ENCODE data around the gene MYCBP2. TPM values are rescaled to one million over a fixed set of nuclear protein-coding genes. Genes with fewer than 3 reads are reported as not detected.
"Not testable (repeated sequence)": the region's sequence is repeated elsewhere in the genome, so short reads cannot be mapped to it uniquely, and the experiment has no call there.

MYCBP2 gene
- total RNA-seq, 1 donor from 2014 or later, result 91.6 TPM

DNA sequence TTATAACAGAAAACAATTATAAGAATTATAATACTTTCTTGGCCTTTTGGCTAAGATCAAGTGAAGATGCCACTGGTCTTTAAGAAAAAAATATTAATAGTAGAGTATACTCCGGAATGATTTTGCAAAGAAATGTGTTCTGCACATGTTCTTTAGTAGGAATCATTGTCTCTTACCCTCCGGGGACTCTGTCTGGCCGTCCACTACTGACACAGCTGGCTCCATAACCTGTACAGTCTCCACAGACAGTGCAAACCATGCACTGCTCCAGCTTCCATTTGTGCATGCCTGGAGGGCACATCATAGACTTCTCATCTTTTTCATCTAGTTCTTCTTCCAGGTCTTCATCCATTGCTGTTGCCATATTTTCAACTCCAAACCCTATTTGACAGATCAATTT, 75.9 kb downstream of the MYCBP2 start:
- DNase-seq (no peak), ATAC-seq (no peak)
- no peaks in the 10 kb centered on the region for H3K9me3 ChIP-seq
- intact Hi-C loops (cut with DNase I), result no loop called here
- H3K4me1 ChIP-seq, result no peaks in the 10 kb centered on the region
- H3K27ac ChIP-seq, result no peak overlapping the region
- H3K4me3 ChIP-seq, result no peak overlapping the region
- peaks cover 33% of the 10 kb centered on the region for H3K36me3 ChIP-seq
- H3K27me3 ChIP-seq (ENCODE audit: low read depth), result no peaks in the 10 kb centered on the region
- TF ChIP-seq, protein P1, sequence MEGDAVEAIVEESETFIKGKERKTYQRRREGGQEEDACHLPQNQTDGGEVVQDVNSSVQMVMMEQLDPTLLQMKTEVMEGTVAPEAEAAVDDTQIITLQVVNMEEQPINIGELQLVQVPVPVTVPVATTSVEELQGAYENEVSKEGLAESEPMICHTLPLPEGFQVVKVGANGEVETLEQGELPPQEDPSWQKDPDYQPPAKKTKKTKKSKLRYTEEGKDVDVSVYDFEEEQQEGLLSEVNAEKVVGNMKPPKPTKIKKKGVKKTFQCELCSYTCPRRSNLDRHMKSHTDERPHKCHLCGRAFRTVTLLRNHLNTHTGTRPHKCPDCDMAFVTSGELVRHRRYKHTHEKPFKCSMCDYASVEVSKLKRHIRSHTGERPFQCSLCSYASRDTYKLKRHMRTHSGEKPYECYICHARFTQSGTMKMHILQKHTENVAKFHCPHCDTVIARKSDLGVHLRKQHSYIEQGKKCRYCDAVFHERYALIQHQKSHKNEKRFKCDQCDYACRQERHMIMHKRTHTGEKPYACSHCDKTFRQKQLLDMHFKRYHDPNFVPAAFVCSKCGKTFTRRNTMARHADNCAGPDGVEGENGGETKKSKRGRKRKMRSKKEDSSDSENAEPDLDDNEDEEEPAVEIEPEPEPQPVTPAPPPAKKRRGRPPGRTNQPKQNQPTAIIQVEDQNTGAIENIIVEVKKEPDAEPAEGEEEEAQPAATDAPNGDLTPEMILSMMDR (IDR thresholded peaks at IDR 0.05), result no peak

DNA sequence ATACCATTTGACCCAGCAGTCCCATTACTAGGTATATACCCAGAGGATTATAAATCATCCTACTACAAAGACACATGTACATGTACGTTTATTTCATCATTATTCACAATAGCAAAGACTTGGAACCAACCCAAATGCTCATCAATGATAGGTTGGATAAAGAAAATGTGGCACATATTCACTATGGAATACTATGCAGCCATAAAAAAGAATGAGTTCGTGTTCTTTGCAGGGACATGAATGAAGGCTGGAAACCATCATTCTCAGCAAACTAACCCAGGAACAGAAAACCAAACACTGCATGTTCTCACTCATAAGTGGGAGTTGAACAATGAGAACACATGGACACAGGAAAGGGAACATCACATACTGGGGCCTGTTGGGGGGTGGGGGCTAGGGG, 81.7 kb downstream of the MYCBP2 start:
- intact Hi-C loops (cut with DNase I); ATAC-seq; H3K27ac ChIP-seq; H3K4me3 ChIP-seq; DNase-seq; H3K9me3 ChIP-seq; H3K4me1 ChIP-seq; H3K27me3 ChIP-seq (ENCODE audit: low read depth): not testable (repeated sequence)
- peaks cover 46% of the 10 kb centered on the region for H3K36me3 ChIP-seq

DNA sequence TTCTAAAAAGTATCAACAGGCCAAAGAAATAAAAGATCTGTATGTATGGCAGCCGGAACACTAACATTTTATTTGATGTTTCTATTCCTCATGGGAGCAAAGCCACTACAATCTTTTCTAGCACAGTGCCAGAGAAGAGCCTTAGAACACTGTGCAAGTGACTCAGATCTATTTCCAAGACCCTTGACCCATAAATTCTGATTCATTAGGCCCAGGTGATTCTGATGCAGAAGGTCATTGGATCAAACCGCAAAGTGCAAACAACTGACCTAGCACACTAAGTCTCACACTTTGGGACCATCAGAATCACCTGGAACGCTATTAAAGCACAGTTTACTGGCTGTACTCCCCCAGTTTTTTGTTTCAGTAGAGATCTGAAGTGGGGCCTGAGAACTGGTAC, 87.6 kb downstream of the MYCBP2 start:
- Histone ChIP-seq H3K27me3 (ENCODE audit: low read depth) (no peaks in the 10 kb centered on the region), H3K9me3 (no peaks in the 10 kb centered on the region), H3K4me1 (no peaks in the 10 kb centered on the region), H3K36me3 (peaks cover 46% of the 10 kb centered on the region), H3K4me3 (no peak overlapping the region), H3K27ac (no peak overlapping the region)
- intact Hi-C loops (cut with DNase I), result no loop called here
- TF ChIP-seq, protein P1 (IDR thresholded peaks at IDR 0.05), result no peak
- ATAC-seq, result no peak
- DNase-seq, result no peak

DNA sequence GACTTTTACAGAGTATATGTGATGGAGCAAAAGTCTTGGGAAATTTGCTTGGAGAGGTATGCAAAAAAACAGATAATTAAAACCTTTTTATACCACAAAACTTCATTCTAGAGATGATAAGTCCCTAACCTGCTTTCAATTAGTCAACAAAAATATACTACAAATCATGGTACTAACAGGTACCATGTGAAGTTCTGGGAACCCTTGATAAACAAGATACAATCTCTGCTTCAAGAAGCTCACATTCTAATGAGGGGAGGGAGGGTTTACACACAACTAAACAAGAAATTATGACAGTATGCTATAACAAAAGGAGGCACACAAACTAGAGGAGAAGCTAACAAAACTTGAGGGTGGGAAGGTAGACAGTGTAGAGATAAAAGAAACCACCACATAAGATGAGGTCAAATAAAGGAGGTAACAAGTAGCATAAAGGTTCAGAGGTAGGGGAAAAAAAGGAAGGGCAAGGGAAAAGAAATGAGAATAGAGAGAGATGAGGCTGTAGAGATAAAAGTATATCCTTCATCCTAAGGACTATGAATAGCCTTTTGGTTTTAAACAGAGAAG, 91.4 kb downstream of the MYCBP2 start:
- ATAC-seq, result no peak
- no peak overlapping the region for H3K27ac ChIP-seq
- H3K4me3 ChIP-seq, result no peak overlapping the region
- no peaks in the 10 kb centered on the region for H3K27me3 ChIP-seq (ENCODE audit: low read depth)
- DNase-seq, result no peak
- peaks cover 24% of the 10 kb centered on the region for H3K36me3 ChIP-seq
- intact Hi-C loops (cut with DNase I), result no loop called here
- H3K4me1 ChIP-seq, result no peaks in the 10 kb centered on the region
- TF ChIP-seq, protein P1 (IDR thresholded peaks at IDR 0.05), result no peak
- no peaks in the 10 kb centered on the region for H3K9me3 ChIP-seq

DNA sequence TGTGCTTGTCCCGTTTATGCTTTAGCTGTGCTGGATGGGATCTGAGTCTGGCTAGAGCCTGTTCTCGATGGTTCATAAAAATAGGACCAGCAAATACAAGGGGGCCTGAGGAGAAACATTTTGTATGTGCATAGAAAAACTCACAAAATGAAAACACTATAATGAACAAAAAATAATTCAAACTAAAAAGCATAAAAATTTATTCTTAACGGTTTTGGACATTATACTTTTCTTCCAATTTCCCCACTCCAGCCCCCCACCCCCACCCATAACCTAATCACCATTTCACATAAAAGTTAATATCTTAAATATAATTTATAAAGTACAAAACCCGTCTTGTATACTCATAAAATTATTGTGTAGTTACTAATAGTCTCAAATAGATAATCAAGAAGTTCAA, 93.7 kb downstream of the MYCBP2 start:
- no peak overlapping the region for H3K27ac ChIP-seq
- no peak overlapping the region for H3K4me3 ChIP-seq
- peaks cover 12% of the 10 kb centered on the region for H3K36me3 ChIP-seq
- ATAC-seq, result no peak
- no peaks in the 10 kb centered on the region for H3K9me3 ChIP-seq
- TF ChIP-seq, protein P1 (IDR thresholded peaks at IDR 0.05), result no peak
- no peaks in the 10 kb centered on the region for H3K4me1 ChIP-seq
- no peak for DNase-seq
- no peaks in the 10 kb centered on the region for H3K27me3 ChIP-seq (ENCODE audit: low read depth)
- intact Hi-C loops (cut with DNase I), result no loop called here

DNA sequence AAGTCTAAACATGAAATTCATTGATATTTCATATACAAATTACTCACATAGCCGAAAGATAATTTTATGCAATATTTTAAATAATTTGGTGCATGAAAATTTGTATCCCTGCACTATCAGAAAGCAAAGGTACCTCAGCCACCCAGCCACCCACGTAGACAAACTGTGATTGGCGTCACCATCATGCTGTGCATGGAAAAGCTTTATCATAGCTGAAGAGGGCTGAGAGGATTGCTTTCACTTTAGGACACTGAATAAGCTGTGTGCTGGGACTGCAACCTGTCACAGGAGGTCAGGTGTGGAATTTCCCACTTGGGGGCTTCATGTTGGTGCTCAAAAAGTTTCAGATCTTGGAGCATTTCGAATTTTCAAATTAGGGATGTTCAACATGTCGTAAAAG, 96.3 kb downstream of the MYCBP2 start:
- no peaks in the 10 kb centered on the region for H3K27me3 ChIP-seq (ENCODE audit: low read depth)
- TF ChIP-seq, protein P1 (IDR thresholded peaks at IDR 0.05), result no peak

More for the DNA sequence above, 96.3 kb downstream of the MYCBP2 start:
- H3K9me3 ChIP-seq, result no peaks in the 10 kb centered on the region
- no peak overlapping the region for H3K4me3 ChIP-seq
- peaks cover 12% of the 10 kb centered on the region for H3K36me3 ChIP-seq
- intact Hi-C loops (cut with DNase I), result no loop called here
- H3K27ac ChIP-seq, result no peak overlapping the region
- no peaks in the 10 kb centered on the region for H3K4me1 ChIP-seq
- DNase-seq (no peak), ATAC-seq (no peak)
